GM12878 (cell line): ENCODE measurements around the gene FITM1. TPM values are rescaled to one million over a fixed set of nuclear protein-coding genes. Genes with fewer than 3 reads are reported as not detected.
A peak's percentile ranks its signal among the peaks of the same experiment; 100 is the strongest.

Experiments used
- ATAC-seq: fragments of 200-7000 bp; cut with Tn5 transposase; 3 replicates; pipeline ENCODE4 v1.9.1; 2020; ENCODE audit warnings: mild to moderate bottlenecking, moderate library complexity
- BruUV-seq: library from RNA; stranded (reverse); fragments of 400-500 nt; replicated peaks from 2 replicates; lab custom pipeline; 2021; lab: Mats Ljungman, UMichigan
- CTCF ChIA-PET: fragments of 300-600 bp; sonication (Branson Sonifier 250); formaldehyde crosslinking; extraction: SDS; loops from one replicate; lab custom pipeline; 2021; ENCODE audit warnings: inconsistent platforms; lab: Yijun Ruan, JAX
- POLR2A ChIA-PET: fragments of 350-600 bp; formaldehyde crosslinking; extraction: SDS; loops from one replicate; lab custom pipeline; 2021; ENCODE audit warnings: inconsistent platforms; lab: Charles Lee
- RAD21 ChIA-PET: fragments of 300-600 bp; sonication (Branson Sonifier 250); formaldehyde crosslinking; loops from one replicate; lab custom pipeline; 2023; ENCODE audit warnings: antibody characterized with exemption; ENCODE audit not compliant: unreplicated experiment; lab: Charles Lee
- SMC1A ChIA-PET: fragments of 300-600 bp; sonication (Branson Sonifier 250); formaldehyde crosslinking; loops from one replicate; lab custom pipeline; 2023; ENCODE audit not compliant: unreplicated experiment, uncharacterized antibody; lab: Charles Lee
- DNase-seq: peaks from one replicate; pipeline ENCODE4 v3.0.0-alpha.2; 2011; ENCODE audit warnings: low read depth, low spot score
- FAIRE-seq: peaks from 3 replicates; lab custom pipeline; 2011; peaks lifted over from hg19 to GRCh38; lab: Jason Lieb, UNC
- H2AFZ ChIP-seq: 2 replicates; pipeline ENCODE4 v1.6.0; 2011; ENCODE audit warnings: low read depth, low read length, control low read depth; ENCODE audit not compliant: control insufficient read depth
- H3K27ac ChIP-seq: 2 replicates; pipeline ENCODE4 v1.5.1; 2011; ENCODE audit warnings: control low read depth; ENCODE audit not compliant: control insufficient read depth, insufficient read depth
- H3K27me3 ChIP-seq, 2 experiments: replicated peaks in 1 of 2; 2 replicates each; pipeline versions ENCODE4 v1.6.0 to v1.6.1; 2011; ENCODE audit warnings: low read length in 1 of 2; ENCODE audit not compliant: control insufficient read depth in 2 of 2, insufficient read depth in 2 of 2
- H3K36me3 ChIP-seq, 2 experiments: 2 replicates each; pipeline ENCODE4 v1.5.1; 2011; ENCODE audit warnings: low read length in 1 of 2; ENCODE audit not compliant: control insufficient read depth in 2 of 2, insufficient read depth in 2 of 2
- H3K4me1 ChIP-seq: 2 replicates; pipeline ENCODE4 v1.6.1; 2011; ENCODE audit warnings: mild to moderate bottlenecking, low read length, moderate library complexity, mixed read lengths; ENCODE audit not compliant: control insufficient read depth, insufficient read depth
- H3K4me2 ChIP-seq: 2 replicates; pipeline ENCODE4 v1.6.0; 2011; ENCODE audit warnings: control low read depth; ENCODE audit not compliant: control insufficient read depth, insufficient read depth
- H3K4me3 ChIP-seq: fragments of 200-600 bp; sonication (generic); 2 replicates; pipeline ENCODE4 v1.5.1; 2016
- H3K79me2 ChIP-seq: 2 replicates; pipeline ENCODE4 v1.6.0; 2011; ENCODE audit warnings: low read length; ENCODE audit not compliant: control insufficient read depth, insufficient read depth
- H3K9ac ChIP-seq: 2 replicates; pipeline ENCODE4 v1.8.0; 2011; ENCODE audit warnings: low read length, control low read depth, mixed read lengths; ENCODE audit not compliant: control insufficient read depth, insufficient read depth
- H3K9me3 ChIP-seq: replicated peaks from 3 replicates; pipeline ENCODE4 v1.5.1; 2011; ENCODE audit warnings: mild to moderate bottlenecking, low read length; ENCODE audit not compliant: control insufficient read depth, insufficient read depth
- H4K20me1 ChIP-seq: 2 replicates; pipeline ENCODE4 v1.6.0; 2011; ENCODE audit not compliant: control insufficient read depth, insufficient read depth
- ATF7 ChIP-seq: fragments of 450-650 bp; IDR thresholded peaks from 2 replicates; pipeline ENCODE4 v1.6.1; 2016; ENCODE audit warnings: low read depth, mild to moderate bottlenecking
- BACH1 ChIP-seq: fragments of 450-650 bp; IDR thresholded peaks from 2 replicates; pipeline ENCODE4 v1.6.1; 2017; ENCODE audit warnings: mild to moderate bottlenecking, borderline replicate concordance
- CREB1 ChIP-seq: IDR thresholded peaks from 2 replicates; pipeline ENCODE4 v1.6.1; 2012; ENCODE audit warnings: low read depth, mild to moderate bottlenecking, inconsistent platforms
- DPF2 ChIP-seq: fragments of 450-650 bp; IDR thresholded peaks from 2 replicates; pipeline ENCODE4 v1.6.1; 2017; ENCODE audit warnings: mild to moderate bottlenecking
- ESRRA ChIP-seq: IDR thresholded peaks from 2 replicates; pipeline ENCODE4 v1.6.1; 2012; ENCODE audit warnings: mild to moderate bottlenecking, low read length, improper control_type of control experiment
- FOS ChIP-seq: IDR thresholded peaks from 3 replicates; pipeline ENCODE4 v1.6.1; 2011; ENCODE audit warnings: borderline replicate concordance; ENCODE audit not compliant: insufficient read length; ENCODE audit errors: extremely low read depth
- HDGF ChIP-seq: fragments of 450-650 bp; IDR thresholded peaks from 2 replicates; pipeline ENCODE4 v1.6.1; 2016; ENCODE audit warnings: antibody characterized with exemption
- IKZF2 ChIP-seq, 2 experiments: fragments of 450-650 bp; IDR thresholded peaks; 2 replicates each; pipeline ENCODE4 v1.6.1; 2017; ENCODE audit warnings: mild to moderate bottlenecking in 2 of 2, moderate library complexity in 2 of 2
- IRF4 ChIP-seq: IDR thresholded peaks from 2 replicates; pipeline ENCODE4 v1.6.1; 2011; ENCODE audit warnings: low read depth, low read length
- PAX5 ChIP-seq: IDR thresholded peaks from 2 replicates; pipeline ENCODE4 v1.6.1; 2011; ENCODE audit warnings: low read depth, low read length, borderline replicate concordance
- RELA ChIP-seq: fragments of 450-650 bp; IDR thresholded peaks from 2 replicates; pipeline ENCODE4 v1.8.0; 2014; ENCODE audit warnings: borderline replicate concordance; ENCODE audit not compliant: partially characterized antibody
- RFX5 ChIP-seq: IDR thresholded peaks from 2 replicates; pipeline ENCODE4 v1.6.1; 2011; ENCODE audit warnings: low read depth, low read length, improper control_type of control experiment
- RUNX3 ChIP-seq: IDR thresholded peaks from 2 replicates; pipeline ENCODE4 v1.6.1; 2012; ENCODE audit warnings: low read length, inconsistent platforms
- WGBS: methylation state at CpG from one replicate; pipeline ENCODE4 v1.1.6; 2016; ENCODE audit warnings: low lambda C conversion rate; ENCODE audit not compliant: insufficient replicate concordance, insufficient coverage; ENCODE audit errors: missing lambda C conversion rate; 5-methylcytosine and 5-hydroxymethylcytosine counted together
- in situ Hi-C: fragments of 300-500 bp; cut with MboI; formaldehyde crosslinking; loops from 9 replicates; pipeline ENCODE4 v1.14.3; 2018; ENCODE audit warnings: mixed read lengths
- intact Hi-C: fragments of 100-400 bp; cut with micrococcal nuclease; formaldehyde crosslinking; loops from one replicate; pipeline ENCODE4 v1.14.2; 2022; ENCODE audit not compliant: unreplicated experiment
- polyA plus RNA-seq, 11 experiments: library from polyadenylated mRNA; depleted of rRNA in 4 of 11; unstranded in 6 of 11; stranded (reverse) in 5 of 11; fragments of >200 nt; fragmentation: Nextera tagmentation in 4 of 11; fragmentation: Illumina TruSeq in 1 of 11; extraction: Ambion mirVana in 4 of 11; extraction: Trizol in 1 of 11; gene quantifications; 1 replicate in 1 of 11; 2 replicates in 10 of 11; pipeline versions ENCODE4 v1.2.1 to v1.2.3, GENCODE V29; 2011 to 2016; ENCODE audit warnings: inconsistent platforms in 2 of 11, missing spikeins in 2 of 11, low read depth in 1 of 11
- total RNA-seq, 4 experiments: library from RNA; depleted of rRNA in 3 of 4; stranded (reverse); fragments of >200 nt in 3 of 4; fragmentation: Illumina TruSeq in 1 of 4; extraction: Trizol in 1 of 4; gene quantifications; 2 replicates each; pipeline versions ENCODE4 v1.2.1 to v1.2.3, GENCODE V29; 2013 to 2021
- TF ChIP-seq, protein P1 (sequence below): IDR thresholded peaks from 2 replicates; pipeline ENCODE4 v1.6.1; 2011; ENCODE audit warnings: mild to moderate bottlenecking, low read depth, low read length, moderate library complexity; ENCODE audit not compliant: insufficient replicate concordance

Gene FITM1
- total and polyA plus RNA-seq, 10 of the 15 experiments (the other 5 are each of a cell fraction or from before 2014, with no cell fraction given): 0.11 to 1.9 (median 0.45) TPM; not detected in 2

DNA sequence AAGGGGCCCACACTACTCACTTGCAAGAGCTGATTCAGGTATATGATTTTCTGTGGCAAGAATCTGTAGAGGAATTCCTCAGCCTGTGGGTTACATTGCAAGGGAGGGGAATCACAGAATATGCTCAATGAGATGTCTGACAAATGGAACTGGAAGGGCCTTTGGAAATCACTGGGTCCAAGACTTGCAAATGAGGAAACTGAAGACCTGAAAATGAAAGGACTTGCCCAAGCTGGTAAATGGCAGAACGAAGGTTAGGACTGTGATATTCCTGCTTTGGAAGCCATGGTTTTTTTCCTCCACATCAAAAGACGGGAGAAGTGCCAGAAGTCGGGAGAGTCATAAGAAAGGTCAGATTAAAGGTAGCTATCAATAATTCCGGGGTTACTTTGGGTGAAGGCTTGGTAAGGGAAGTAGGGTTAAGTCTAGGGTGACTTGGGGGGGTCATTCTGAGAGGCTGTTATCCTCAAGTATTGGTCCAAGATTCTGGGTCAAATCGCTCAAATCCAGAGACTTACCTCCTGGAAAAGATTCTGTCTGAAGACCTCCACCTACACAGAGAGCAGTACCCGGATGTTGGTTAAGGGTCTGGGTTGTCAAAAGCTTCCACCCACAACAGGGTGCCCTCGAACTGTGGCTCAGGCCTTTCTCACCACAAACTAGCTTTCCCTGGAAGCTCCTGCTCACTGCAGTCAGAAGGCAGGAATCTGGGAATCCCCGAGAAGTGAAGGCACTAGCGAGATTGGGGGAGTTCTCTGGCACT is 15.4 kb downstream of the FITM1 start:
- RAD21 ChIA-PET: interaction anchor here (0.9 to 3.9 kb wide), 14 partner anchors 9 to 125 kb away, joined by 3 to 37 read pairs (median 8); partner anchors contain the start of genes DCAF11, IRF9, NRL and PCK2
- DNase-seq: no peak
- peaks cover 65% of the 10 kb centered on the region for H3K79me2 ChIP-seq
- in situ Hi-C loops: no loop called here
- H2AFZ ChIP-seq: 0 out of 2 replicates have a peak overlapping the region, but pooled peaks have one; percentile 8
- POLR2A ChIA-PET: interaction anchor here (0.5 to 5.8 kb wide), 20 partner anchors 10 to 176 kb away, joined by 3 to 99 read pairs (median 10); partner anchors contain the start of genes CHMP4A, CIDEB, DCAF11 and IPO4
- H3K4me3 ChIP-seq: peak overlapping the region; percentile 82
- CTCF ChIA-PET: interaction anchor here (1.1 to 8.2 kb wide), 14 partner anchors 10 to 286 kb away, joined by 3 to 63 read pairs (median 6); partner anchors contain the start of genes CHMP4A, CIDEB, DCAF11 and IRF9
- no peaks in the 10 kb centered on the region for H3K27me3 ChIP-seq
- SMC1A ChIA-PET: interaction anchor here (0.9 to 4.8 kb wide), 12 partner anchors 9 to 96 kb away, joined by 3 to 54 read pairs (median 8); partner anchors contain the start of genes DCAF11, IPO4, IRF9 and NRL
- H3K27ac ChIP-seq: peak overlapping the region; percentile 94
- no peak for ATAC-seq
- no peak for FAIRE-seq
- H3K36me3 ChIP-seq: peaks cover 8 to 39% of the 10 kb centered on the region in 2 experiments
- TF ChIP-seq IKZF2 (IDR thresholded peaks at IDR 0.05) (no peak), FOS (no peak), IRF4 (0 out of 2 replicates have a peak, but pooled peaks have one; percentile 34), DPF2 (0 out of 2 replicates have a peak, but pooled peaks have one; percentile 26), RUNX3 (0 out of 2 replicates have a peak, but pooled peaks have one; percentile 30), RELA (peak; percentile 67), PAX5 (no peak), RFX5 (no peak), CREB1 (no peak), HDGF (no peak), ESRRA (no peak), ATF7 (no peak), BACH1 (no peak)
- TF ChIP-seq, protein P1, sequence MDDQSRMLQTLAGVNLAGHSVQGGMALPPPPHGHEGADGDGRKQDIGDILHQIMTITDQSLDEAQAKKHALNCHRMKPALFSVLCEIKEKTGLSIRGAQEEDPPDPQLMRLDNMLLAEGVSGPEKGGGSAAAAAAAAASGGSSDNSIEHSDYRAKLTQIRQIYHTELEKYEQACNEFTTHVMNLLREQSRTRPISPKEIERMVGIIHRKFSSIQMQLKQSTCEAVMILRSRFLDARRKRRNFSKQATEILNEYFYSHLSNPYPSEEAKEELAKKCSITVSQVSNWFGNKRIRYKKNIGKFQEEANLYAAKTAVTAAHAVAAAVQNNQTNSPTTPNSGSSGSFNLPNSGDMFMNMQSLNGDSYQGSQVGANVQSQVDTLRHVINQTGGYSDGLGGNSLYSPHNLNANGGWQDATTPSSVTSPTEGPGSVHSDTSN: no peak
- WGBS: 0% methylated on average over 9 of the region's 9 CpGs
- H3K4me2 ChIP-seq: peak overlapping the region; percentile 88
- H3K9ac ChIP-seq: peak overlapping the region; percentile 88
- BruUV-seq: no TSS peak
- H3K9me3 ChIP-seq: no peaks in the 10 kb centered on the region
- peaks cover 14% of the 10 kb centered on the region for H3K4me1 ChIP-seq
- intact Hi-C loops: loop anchor here (5.0 kb wide), 1 partner anchor 151 kb away; the partner anchor contains the start of genes DHRS1 and NOP9
- no peaks in the 10 kb centered on the region for H4K20me1 ChIP-seq
